HL-60 (cell line): ENCODE data around the gene AKT1S1.

Experiments used
- DNase-seq, 2 experiments: peaks; one replicate each; pipeline ENCODE4 v3.0.0-alpha.2; 2010 to 2020; ENCODE audit warnings: low read depth in 1 of 2, low spot score in 1 of 2
- H3K27ac ChIP-seq: fragments of 250-450 bp; sonication (Bioruptor Pico); replicated peaks from 2 replicates; pipeline ENCODE4 v1.5.1; 2020; ENCODE audit warnings: mild to moderate bottlenecking, moderate library complexity
- H3K27me3 ChIP-seq: fragments of 250-450 bp; sonication (Bioruptor Pico); 2 replicates; pipeline ENCODE4 v1.5.1; 2021; ENCODE audit warnings: mild to moderate bottlenecking, moderate library complexity; ENCODE audit not compliant: insufficient read depth, poor library complexity, severe bottlenecking
- H3K4me3 ChIP-seq: replicated peaks from 2 replicates; pipeline ENCODE4 v1.5.1; 2011; ENCODE audit warnings: mild to moderate bottlenecking, control low read depth, low read length; ENCODE audit not compliant: insufficient read depth
- GABPA ChIP-seq: IDR thresholded peaks from 2 replicates; pipeline ENCODE4 v1.6.1; 2012; ENCODE audit warnings: low read depth
- POLR2AphosphoS5 ChIP-seq: IDR thresholded peaks from 2 replicates; pipeline ENCODE4 v1.6.1; 2012; ENCODE audit warnings: low read depth
- SPI1 ChIP-seq: IDR thresholded peaks from 2 replicates; pipeline ENCODE4 v1.6.1; 2012; ENCODE audit warnings: low read depth, mild to moderate bottlenecking, borderline replicate concordance
- TF ChIP-seq, protein P1 (sequence below): IDR thresholded peaks from 2 replicates; pipeline ENCODE4 v1.6.1; 2012; ENCODE audit warnings: low read depth; ENCODE audit not compliant: insufficient replicate concordance
- TF ChIP-seq, protein P2 (sequence below): IDR thresholded peaks from one replicate; pipeline ENCODE4 v1.5.1; 2011; ENCODE audit warnings: low read length, control low read depth, inconsistent platforms; ENCODE audit not compliant: insufficient read depth

AKT1S1 gene

DNA sequence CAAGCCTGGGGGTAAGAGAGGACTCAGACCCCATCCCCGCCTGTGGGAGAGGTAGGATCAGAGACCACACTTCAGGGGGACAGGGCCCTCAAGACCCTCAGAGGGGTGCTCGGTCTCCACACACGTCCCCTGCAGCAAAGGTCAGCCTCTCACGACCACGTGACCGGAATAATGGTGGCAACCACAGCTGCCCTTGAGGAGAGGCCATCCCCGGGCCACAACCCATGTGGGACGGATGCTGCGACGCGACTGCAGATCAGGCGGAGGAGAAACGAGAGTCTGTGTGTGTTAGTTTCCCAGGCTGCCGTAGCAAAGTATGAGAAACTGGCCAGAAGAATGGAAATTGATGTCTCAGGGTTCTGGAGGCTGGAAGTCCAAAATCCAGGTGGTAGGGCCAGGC is 50.1 kb downstream of the AKT1S1 start:
- H3K27ac ChIP-seq: no peak overlapping the region
- TF ChIP-seq, protein P1, sequence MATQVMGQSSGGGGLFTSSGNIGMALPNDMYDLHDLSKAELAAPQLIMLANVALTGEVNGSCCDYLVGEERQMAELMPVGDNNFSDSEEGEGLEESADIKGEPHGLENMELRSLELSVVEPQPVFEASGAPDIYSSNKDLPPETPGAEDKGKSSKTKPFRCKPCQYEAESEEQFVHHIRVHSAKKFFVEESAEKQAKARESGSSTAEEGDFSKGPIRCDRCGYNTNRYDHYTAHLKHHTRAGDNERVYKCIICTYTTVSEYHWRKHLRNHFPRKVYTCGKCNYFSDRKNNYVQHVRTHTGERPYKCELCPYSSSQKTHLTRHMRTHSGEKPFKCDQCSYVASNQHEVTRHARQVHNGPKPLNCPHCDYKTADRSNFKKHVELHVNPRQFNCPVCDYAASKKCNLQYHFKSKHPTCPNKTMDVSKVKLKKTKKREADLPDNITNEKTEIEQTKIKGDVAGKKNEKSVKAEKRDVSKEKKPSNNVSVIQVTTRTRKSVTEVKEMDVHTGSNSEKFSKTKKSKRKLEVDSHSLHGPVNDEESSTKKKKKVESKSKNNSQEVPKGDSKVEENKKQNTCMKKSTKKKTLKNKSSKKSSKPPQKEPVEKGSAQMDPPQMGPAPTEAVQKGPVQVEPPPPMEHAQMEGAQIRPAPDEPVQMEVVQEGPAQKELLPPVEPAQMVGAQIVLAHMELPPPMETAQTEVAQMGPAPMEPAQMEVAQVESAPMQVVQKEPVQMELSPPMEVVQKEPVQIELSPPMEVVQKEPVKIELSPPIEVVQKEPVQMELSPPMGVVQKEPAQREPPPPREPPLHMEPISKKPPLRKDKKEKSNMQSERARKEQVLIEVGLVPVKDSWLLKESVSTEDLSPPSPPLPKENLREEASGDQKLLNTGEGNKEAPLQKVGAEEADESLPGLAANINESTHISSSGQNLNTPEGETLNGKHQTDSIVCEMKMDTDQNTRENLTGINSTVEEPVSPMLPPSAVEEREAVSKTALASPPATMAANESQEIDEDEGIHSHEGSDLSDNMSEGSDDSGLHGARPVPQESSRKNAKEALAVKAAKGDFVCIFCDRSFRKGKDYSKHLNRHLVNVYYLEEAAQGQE: no peak
- no peak for TF ChIP-seq GABPA
- no peak for TF ChIP-seq SPI1
- TF ChIP-seq, protein P2, sequence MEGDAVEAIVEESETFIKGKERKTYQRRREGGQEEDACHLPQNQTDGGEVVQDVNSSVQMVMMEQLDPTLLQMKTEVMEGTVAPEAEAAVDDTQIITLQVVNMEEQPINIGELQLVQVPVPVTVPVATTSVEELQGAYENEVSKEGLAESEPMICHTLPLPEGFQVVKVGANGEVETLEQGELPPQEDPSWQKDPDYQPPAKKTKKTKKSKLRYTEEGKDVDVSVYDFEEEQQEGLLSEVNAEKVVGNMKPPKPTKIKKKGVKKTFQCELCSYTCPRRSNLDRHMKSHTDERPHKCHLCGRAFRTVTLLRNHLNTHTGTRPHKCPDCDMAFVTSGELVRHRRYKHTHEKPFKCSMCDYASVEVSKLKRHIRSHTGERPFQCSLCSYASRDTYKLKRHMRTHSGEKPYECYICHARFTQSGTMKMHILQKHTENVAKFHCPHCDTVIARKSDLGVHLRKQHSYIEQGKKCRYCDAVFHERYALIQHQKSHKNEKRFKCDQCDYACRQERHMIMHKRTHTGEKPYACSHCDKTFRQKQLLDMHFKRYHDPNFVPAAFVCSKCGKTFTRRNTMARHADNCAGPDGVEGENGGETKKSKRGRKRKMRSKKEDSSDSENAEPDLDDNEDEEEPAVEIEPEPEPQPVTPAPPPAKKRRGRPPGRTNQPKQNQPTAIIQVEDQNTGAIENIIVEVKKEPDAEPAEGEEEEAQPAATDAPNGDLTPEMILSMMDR: no peak
- TF ChIP-seq POLR2AphosphoS5: no peak

DNA sequence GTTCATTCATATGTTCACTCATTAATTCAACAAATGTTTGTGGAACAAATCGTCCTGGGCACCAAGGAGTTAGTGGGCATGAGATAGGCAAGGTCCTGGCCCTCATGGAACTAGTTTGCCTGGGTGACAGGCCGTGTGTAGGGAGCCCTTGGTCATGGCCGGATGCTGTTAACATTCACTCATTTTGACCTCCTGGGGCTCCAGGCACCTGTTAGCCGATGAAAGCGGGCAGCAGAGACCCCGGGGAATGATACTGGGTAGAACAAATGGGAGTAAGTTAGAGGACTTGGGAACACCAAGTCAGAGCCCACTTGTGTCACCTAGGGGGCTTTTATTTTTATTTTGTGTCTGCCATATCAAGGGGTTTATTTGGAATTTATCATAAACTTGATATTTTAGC is 52.5 kb downstream of the AKT1S1 start:
- DNase-seq: no peak
- Histone ChIP-seq H3K27me3 (no peaks in the 10 kb centered on the region), H3K4me3 (no peak overlapping the region), H3K27ac (no peak overlapping the region)
- TF ChIP-seq GABPA (no peak), POLR2AphosphoS5 (no peak), SPI1 (no peak)
- TF ChIP-seq, protein P1: no peak
- TF ChIP-seq, protein P2: no peak

More for the DNA sequence above, 50.1 kb downstream of the AKT1S1 start:
- H3K27me3 ChIP-seq: no peaks in the 10 kb centered on the region
- H3K4me3 ChIP-seq: no peak overlapping the region
- DNase-seq: no peak

DNA sequence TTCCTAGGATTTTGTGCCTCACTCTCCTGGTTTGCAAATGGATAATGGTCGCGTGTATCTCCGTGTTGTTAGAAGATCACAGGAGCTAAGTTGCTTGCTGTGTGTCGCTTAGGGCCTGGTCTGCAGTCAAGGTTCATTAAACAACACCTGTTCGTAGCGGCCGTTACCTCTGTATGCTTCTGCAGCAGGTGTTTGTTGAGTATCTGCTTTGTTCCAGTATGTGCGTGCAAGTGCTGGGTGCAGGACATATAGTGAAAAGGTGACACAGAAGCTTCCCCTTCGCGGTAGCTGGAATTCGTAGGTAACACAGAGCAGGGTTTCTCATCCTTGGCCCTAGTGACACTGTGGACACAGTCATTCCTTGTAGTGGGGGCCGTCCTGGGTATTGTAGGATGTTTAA is 53.7 kb downstream of the AKT1S1 start:
- no peak for TF ChIP-seq GABPA
- no peak for TF ChIP-seq POLR2AphosphoS5
- TF ChIP-seq, protein P1: no peak
- TF ChIP-seq, protein P2: no peak
- TF ChIP-seq SPI1: no peak
- DNase-seq: no peak
- H3K27me3 ChIP-seq: no peaks in the 10 kb centered on the region
- H3K27ac ChIP-seq: no peak overlapping the region
- no peak overlapping the region for H3K4me3 ChIP-seq
